ENCODE data around the gene SMARCA2. TPM values are rescaled to one million over a fixed set of nuclear protein-coding genes. Genes with fewer than 3 reads are reported as not detected.

The SMARCA2 gene
- total RNA-seq, 1 donor from 2014 or later = 96.2 TPM

- Mint-ChIP-seq H3K27me3 (ENCODE audit: low read depth) (peaks cover 32% of the 10 kb centered on the region), H3K27ac (peak overlapping the region; percentile 60), H3K4me1 (peaks cover 29% of the 10 kb centered on the region), H3K9me3 (no peaks in the 10 kb centered on the region), H3K36me3 (peaks cover 25% of the 10 kb centered on the region), H3K4me3 (no peak overlapping the region)
- no peak for DNase-seq (ENCODE audit: low spot score in 2 of 2, unreplicated experiment in 2 of 2)
- TF ChIP-seq CTCF (IDR thresholded peaks at IDR 0.05; ENCODE audit: unreplicated experiment) = no peak
Measured at GRCh38 chr9:2043881-2044462, 28.8 kb downstream of the SMARCA2 start.

- peaks cover 7% of the 10 kb centered on the region for H3K36me3 Mint-ChIP-seq
- no peaks in the 10 kb centered on the region for H3K9me3 Mint-ChIP-seq
Measured at GRCh38 chr9:2047144-2047671, 32.1 kb downstream of the SMARCA2 start.

GRCh38 chr9:2047916-2048315 lies 32.8 kb downstream of the SMARCA2 start:
- Mint-ChIP-seq H3K4me1 (peaks cover 26% of the 10 kb centered on the region), H3K36me3 (peaks cover 7% of the 10 kb centered on the region), H3K27me3 (ENCODE audit: low read depth) (peaks cover 32% of the 10 kb centered on the region), H3K4me3 (peak overlapping the region; percentile 50), H3K27ac (no peak overlapping the region), H3K9me3 (no peaks in the 10 kb centered on the region)
- TF ChIP-seq CTCF (IDR thresholded peaks at IDR 0.05; ENCODE audit: unreplicated experiment) = no peak
- no peak for DNase-seq (ENCODE audit: low spot score in 2 of 2, unreplicated experiment in 2 of 2)

More at GRCh38 chr9:2047144-2047671, 32.1 kb downstream of the SMARCA2 start:
- no peak for DNase-seq (ENCODE audit: low spot score in 2 of 2, unreplicated experiment in 2 of 2)
- Mint-ChIP-seq H3K27me3 (ENCODE audit: low read depth) (peaks cover 32% of the 10 kb centered on the region), H3K4me3 (peak overlapping the region; percentile 50), H3K27ac (no peak overlapping the region), H3K4me1 (peaks cover 27% of the 10 kb centered on the region)
- no peak for TF ChIP-seq CTCF (IDR thresholded peaks at IDR 0.05; ENCODE audit: unreplicated experiment)

GRCh38 chr9:2050236-2050635 lies 35.1 kb downstream of the SMARCA2 start:
- no peak for DNase-seq (ENCODE audit: low spot score in 2 of 2, unreplicated experiment in 2 of 2)
- H3K36me3 Mint-ChIP-seq = peaks cover 9% of the 10 kb centered on the region
- no peak for TF ChIP-seq CTCF (IDR thresholded peaks at IDR 0.05; ENCODE audit: unreplicated experiment)
- H3K9me3 Mint-ChIP-seq = no peaks in the 10 kb centered on the region
- H3K27ac Mint-ChIP-seq = no peak overlapping the region
- H3K4me3 Mint-ChIP-seq = no peak overlapping the region
- peaks cover 27% of the 10 kb centered on the region for H3K27me3 Mint-ChIP-seq (ENCODE audit: low read depth)
- H3K4me1 Mint-ChIP-seq = peaks cover 20% of the 10 kb centered on the region

- peak overlapping the region; percentile 44 for H3K27ac Mint-ChIP-seq
- no peak overlapping the region for H3K4me3 Mint-ChIP-seq
- H3K9me3 Mint-ChIP-seq = no peaks in the 10 kb centered on the region
- H3K27me3 Mint-ChIP-seq (ENCODE audit: low read depth) = no peaks in the 10 kb centered on the region
- peaks cover 21% of the 10 kb centered on the region for H3K36me3 Mint-ChIP-seq
- no peak for DNase-seq (ENCODE audit: low spot score in 2 of 2, unreplicated experiment in 2 of 2)
- TF ChIP-seq CTCF (IDR thresholded peaks at IDR 0.05; ENCODE audit: unreplicated experiment) = no peak
- peaks cover 14% of the 10 kb centered on the region for H3K4me1 Mint-ChIP-seq
Measured at GRCh38 chr9:2053883-2054845, 39.0 kb downstream of the SMARCA2 start.
